Tibial nerve (tissue), 4 donors: Measurements from ENCODE around the gene NEU1.

ENCODE experiments used
- EP300 ChIP-seq, 2 donors: sonication (generic); formaldehyde crosslinking; IDR thresholded peaks; one replicate each; pipeline ENCODE4 v1.6.1; 2017; ENCODE audit warnings: antibody characterized with exemption in 2 of 2, mild to moderate bottlenecking in 1 of 2
- POLR2A ChIP-seq, 2 donors: fragments of 450-650 bp; IDR thresholded peaks; one replicate each; pipeline ENCODE4 v1.6.1; 2017; ENCODE audit warnings: antibody characterized with exemption in 2 of 2, mild to moderate bottlenecking in 2 of 2, moderate library complexity in 2 of 2
- TF ChIP-seq, protein P1 (sequence below), 5 experiments: fragments of 200-600 bp in 3 of 5; fragments of 450-650 bp in 2 of 5; sonication (generic) in 3 of 5; IDR thresholded peaks; one replicate each; pipeline ENCODE4 v1.5.1; 2016 to 2019; ENCODE audit warnings: antibody characterized with exemption in 5 of 5, mild to moderate bottlenecking in 3 of 5, moderate library complexity in 2 of 5

DNA sequence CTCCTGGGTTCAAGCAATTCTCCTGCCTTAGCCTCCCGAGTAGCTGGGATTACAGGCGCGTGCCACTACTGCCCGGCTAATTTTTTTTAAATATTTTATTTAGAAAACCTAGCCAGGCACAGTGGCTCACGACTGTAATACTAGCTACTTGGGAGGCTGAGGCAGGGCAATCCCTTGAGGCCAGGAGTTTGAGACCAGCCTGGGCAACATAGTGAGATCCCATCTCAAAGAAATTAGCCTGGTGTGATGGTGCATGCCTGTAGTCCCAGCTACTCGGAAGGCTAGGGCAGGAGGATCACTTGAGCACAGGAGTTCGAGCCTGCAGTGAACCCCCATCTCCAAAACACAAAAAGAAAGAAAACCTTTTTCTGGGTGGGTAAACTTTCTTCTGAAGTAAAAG, 13.7 kb upstream of the NEU1 start:
- TF ChIP-seq, protein P1, sequence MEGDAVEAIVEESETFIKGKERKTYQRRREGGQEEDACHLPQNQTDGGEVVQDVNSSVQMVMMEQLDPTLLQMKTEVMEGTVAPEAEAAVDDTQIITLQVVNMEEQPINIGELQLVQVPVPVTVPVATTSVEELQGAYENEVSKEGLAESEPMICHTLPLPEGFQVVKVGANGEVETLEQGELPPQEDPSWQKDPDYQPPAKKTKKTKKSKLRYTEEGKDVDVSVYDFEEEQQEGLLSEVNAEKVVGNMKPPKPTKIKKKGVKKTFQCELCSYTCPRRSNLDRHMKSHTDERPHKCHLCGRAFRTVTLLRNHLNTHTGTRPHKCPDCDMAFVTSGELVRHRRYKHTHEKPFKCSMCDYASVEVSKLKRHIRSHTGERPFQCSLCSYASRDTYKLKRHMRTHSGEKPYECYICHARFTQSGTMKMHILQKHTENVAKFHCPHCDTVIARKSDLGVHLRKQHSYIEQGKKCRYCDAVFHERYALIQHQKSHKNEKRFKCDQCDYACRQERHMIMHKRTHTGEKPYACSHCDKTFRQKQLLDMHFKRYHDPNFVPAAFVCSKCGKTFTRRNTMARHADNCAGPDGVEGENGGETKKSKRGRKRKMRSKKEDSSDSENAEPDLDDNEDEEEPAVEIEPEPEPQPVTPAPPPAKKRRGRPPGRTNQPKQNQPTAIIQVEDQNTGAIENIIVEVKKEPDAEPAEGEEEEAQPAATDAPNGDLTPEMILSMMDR (IDR thresholded peaks at IDR 0.05) = no peak
- TF ChIP-seq POLR2A (IDR thresholded peaks at IDR 0.05) (no peak), EP300 (IDR thresholded peaks at IDR 0.05) (no peak)
